ENCODE results near the gene GNAZ. TPM values are rescaled to one million over a fixed set of nuclear protein-coding genes. Genes with fewer than 3 reads are reported as not detected.

GNAZ gene
- total and polyA plus RNA-seq, 2 of the 8 experiments (the other 6 are each of a cell fraction or from before 2014, with no cell fraction given) = 6.6 to 9.6 TPM

DNA sequence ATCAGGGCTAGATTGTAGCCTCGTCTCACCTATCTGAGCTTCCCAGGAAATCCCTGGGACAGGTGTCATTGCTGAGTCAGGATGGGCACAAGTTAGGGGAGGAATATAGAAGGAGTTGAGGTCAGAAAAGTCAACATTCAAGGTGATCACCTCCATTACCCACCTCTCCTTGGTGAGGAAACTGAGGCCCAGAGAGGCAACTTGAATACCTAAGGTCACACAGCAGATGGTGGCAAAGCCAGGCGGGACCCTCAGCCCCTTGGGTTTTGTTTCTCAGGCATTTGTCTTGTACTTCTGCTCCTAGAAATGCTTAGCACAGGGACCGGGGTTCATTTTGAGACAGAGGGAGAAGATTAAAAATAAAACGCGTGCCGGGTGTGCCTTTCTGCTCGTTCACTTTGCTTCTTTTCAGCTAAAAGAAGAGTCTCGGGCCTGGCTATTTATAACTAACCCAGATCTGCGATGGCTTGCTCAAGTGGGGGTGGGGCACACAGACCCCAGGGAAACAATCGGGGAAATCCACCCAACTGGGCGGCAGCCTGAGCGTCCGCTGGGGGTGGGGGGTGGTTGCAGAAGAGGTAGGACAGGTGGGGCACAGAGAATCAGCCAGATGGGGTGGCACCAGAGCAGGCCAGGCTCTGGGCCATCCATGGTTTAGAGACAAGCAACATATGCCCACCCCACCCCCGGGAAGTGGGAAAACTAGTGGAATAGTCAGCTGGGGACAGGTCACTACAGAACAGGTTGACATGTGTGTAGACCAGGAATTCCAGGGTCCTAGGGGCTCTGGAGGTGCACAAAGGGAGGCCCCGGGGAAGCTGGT, 3.9 kb upstream of the GNAZ start (continued):
- no peak for TF ChIP-seq ZNF274 (IDR thresholded peaks at IDR 0.05; ENCODE audit: borderline replicate concordance, extremely low read depth, low read length)
